GM18951 (cell line): ENCODE results near the gene MICOS13.

Source experiments
- POLR2A ChIP-seq: IDR thresholded peaks from 4 replicates; pipeline ENCODE4 v1.6.1; 2011; ENCODE audit warnings: mild to moderate bottlenecking; ENCODE audit not compliant: insufficient read length, insufficient read depth; ENCODE audit errors: extremely low read depth
- in situ Hi-C: fragments of 300-500 bp; cut with MboI; formaldehyde crosslinking; loops from one replicate; pipeline ENCODE4 v1.12.0; 2022; ENCODE audit warnings: low sequenced_read_pairs, mixed read lengths, inconsistent platforms; ENCODE audit not compliant: unreplicated experiment

Gene MICOS13

GRCh38 chr19:5687360-5688198 is 7.3 kb upstream of the MICOS13 start:
- in situ Hi-C loops, result no loop called here
- TF ChIP-seq POLR2A, result no peak

- no peak for TF ChIP-seq POLR2A
- in situ Hi-C loops, result no loop called here
Measured at GRCh38 chr19:5686647-5687359, 6.5 kb upstream of the MICOS13 start.

- in situ Hi-C loops, result no loop called here
- no peak for TF ChIP-seq POLR2A
Measured at GRCh38 chr19:5686326-5686646, 6.0 kb upstream of the MICOS13 start.

DNA sequence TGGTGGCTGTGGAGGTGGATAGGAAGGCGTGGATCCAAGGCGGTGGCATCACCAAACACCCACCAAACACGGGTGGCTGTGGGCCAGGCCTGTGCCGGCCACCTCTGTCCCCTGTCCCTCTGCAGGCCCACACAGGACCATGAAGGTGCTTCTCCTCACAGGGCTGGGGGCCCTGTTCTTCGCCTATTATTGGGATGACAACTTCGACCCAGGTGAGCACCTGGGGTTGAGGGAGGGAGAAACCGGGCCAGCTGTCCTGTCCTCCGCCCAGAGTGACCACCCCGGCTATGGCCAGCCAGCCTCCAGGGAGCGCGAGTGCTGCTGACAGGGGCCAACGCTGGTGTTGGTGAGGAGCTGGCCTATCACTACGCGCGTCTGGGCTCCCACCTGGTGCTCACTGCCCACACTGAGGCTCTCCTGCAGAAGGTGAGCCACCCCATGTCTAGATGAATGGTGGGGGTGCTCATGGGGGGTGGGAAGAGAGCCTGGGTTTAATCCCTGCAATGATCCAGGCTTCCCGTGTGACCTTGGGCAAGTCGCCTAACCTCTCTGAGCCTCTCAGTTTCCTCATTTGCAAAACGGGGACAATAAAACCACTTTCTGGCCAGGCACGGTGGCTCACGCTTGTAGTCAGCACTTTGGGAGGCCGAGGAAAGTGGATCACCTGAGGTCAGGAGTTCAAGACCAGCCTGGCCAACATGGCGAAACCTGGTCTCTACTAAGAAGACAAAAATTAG is 4.5 kb upstream of the MICOS13 start:
- TF ChIP-seq POLR2A, result no peak
- in situ Hi-C loops, result no loop called here

DNA sequence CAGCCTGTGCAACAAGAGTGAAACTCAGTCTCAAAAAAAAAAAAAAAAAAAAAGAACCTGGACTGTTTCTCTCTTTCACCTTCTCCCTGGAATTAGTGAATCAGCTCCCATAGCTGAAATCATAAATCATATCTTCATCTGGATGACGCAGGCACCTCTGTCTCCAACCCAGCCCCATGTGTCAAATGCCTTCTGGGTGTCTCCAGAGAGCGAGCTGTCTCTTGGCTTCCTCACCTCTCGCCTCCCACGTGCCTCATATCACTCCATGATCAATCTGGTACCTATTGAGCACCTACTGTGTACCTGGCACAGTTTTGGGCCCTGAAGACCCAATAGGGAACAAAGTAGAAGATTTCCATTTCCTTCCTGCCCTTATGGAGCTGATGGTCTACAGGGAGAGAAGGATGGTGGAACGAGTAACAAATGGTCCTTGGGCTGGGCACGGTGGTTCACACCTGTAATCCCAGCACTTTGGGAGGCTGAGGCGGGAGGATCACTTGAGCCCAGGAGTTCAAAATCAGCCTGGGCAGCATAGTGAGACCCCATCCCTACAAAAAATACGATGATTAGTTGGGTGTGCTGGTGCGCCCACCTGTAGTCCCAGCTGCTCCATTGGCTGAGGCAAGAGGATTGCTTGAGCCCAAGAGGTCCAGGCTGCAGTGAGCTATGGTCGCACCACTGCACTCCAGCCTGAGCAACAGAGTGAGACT is 3.0 kb upstream of the MICOS13 start:
- TF ChIP-seq POLR2A, result no peak
- in situ Hi-C loops, result no loop called here

DNA sequence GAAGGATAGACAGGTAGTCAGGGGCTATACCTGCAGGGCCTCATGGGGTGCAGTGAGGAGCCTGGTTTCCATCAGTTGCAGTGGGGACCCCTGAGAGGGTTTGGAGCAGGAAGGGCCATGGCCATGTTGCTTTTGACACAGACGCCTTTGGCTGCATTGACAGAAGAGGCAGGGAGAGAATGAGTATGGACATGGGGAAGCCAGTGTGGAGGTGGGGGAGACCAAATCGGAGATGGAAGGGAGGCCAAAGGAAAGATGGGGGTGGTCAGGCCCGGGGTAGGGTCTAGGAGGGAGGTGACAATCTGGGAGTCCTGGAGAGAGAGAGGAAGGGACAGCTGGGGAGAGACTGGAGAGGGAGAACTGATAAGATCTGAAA is 1.8 kb upstream of the MICOS13 start:
- in situ Hi-C loops, result no loop called here

DNA sequence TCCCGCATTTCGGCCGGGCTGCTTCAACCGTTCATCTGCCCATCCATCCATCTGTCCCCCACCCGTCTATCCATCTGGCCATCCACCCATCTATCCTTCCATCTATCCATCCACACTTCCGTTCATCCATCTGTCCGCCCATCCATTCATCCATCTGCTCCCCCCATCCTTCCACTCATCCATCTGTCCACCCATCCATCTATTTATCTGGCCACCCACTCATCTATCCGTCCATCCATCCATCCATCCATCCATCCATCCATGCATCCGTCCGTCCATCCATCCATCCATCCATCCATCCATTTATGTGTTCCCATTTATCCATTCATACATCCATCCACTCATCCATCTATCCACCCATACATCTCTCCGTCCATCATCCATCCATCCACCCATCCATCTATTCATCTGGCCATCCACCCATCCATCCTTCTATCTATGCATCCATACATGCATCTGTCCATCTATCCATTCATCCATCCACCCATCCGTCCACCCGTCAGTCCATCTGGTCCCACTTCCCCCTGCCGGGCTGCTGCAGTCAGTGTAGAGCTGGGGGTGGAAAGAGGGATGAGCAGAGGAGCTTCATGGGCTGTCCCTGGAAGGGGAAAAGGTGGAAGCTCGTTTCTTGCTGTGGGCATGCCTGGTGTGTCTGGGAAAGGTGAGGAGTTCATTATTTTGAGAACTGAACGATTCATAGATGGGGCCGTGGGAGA is 1.2 kb upstream of the MICOS13 start:
- no peak for TF ChIP-seq POLR2A
- in situ Hi-C loops, result no loop called here

More for the DNA sequence above, 1.8 kb upstream of the MICOS13 start:
- no peak for TF ChIP-seq POLR2A

DNA sequence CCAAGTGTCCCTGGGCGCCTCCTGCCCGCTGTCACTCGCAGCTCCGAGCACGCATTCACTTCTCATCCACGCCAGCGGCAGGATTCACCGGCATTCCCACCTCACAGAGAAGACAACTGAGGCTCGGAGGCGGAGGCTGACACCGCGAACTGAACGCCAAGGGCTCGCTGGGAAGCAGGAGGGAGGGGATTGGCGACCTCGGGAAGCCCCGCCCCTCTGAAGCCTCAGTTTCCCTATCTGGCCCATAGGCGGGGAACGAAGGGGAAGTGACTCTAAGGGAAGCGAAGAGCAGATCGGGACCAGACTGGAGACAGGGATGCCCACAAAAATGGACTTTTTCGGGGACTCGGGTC is 256 bp downstream of the MICOS13 start:
- in situ Hi-C loops, result no loop called here
- no peak for TF ChIP-seq POLR2A

GRCh38 chr19:5679289-5680083 is 830 bp downstream of the MICOS13 start:
- no peak for TF ChIP-seq POLR2A
- in situ Hi-C loops, result no loop called here

GRCh38 chr19:5678071-5678718 is 2.1 kb downstream of the MICOS13 start:
- in situ Hi-C loops, result no loop called here
- TF ChIP-seq POLR2A, result no peak

DNA sequence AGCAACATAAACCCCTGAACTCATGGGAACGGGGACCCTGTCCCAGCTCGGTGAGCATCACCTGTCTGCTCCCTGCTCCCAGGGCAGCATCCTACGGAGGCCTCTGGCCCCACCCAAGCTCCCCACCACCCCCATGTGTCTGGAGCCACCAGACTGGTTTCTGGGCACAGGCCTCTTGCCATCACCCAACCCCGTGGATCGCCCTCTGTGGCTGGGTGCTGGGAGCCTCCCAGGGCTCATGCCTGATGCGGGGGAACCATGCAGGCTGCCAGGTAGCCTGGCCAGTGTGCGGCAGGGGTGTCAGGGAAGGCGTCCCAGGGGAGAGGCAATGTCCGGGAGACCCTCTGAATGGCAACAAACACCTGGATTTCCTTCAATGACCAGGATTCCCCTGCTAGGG is 2.7 kb downstream of the MICOS13 start:
- in situ Hi-C loops, result no loop called here
- no peak for TF ChIP-seq POLR2A
